Hepatocyte (in vitro differentiated cells): Measurements from ENCODE around the gene SYNRG.

Source experiments
- EZH2 ChIP-seq: fragments of 200-600 bp; sonication (generic); IDR thresholded peaks from 2 replicates; pipeline ENCODE4 v1.6.1; 2016; ENCODE audit warnings: antibody characterized with exemption, mild to moderate bottlenecking, borderline replicate concordance
- TF ChIP-seq, protein P1 (sequence below): fragments of 200-600 bp; sonication (generic); IDR thresholded peaks from 2 replicates; pipeline ENCODE4 v1.5.1; 2016; ENCODE audit warnings: antibody characterized with exemption, mild to moderate bottlenecking; ENCODE audit not compliant: poor library complexity

DNA sequence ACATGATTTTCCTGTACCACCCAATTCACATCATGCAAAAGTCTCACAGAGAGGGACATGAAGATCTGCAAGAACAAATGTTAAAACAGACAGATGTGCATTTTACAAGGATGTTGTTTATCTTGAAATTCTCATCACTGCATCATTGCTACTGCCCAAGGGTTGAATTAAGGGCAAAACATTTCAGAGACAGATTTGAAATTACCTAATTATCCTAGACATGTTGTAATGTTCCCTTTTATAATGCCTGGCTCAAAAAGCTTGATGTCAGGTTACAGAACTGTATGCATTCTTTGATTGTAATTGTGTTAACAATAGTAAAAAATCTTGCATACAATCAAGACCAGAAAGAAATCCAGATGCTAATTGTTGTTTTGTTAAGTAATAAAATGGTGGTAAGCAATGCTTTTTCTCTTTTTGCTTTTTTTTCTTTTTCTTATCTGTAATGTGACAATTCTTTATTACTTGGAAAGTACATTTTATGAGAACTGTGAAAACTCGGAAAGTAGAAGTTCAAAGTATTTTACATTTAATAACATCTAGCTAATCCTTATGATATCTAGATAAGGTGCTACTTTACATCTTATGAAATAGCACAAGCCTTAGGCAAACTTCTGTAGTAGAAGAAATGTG lies 123.2 kb downstream of the SYNRG start:
- TF ChIP-seq, protein P1, sequence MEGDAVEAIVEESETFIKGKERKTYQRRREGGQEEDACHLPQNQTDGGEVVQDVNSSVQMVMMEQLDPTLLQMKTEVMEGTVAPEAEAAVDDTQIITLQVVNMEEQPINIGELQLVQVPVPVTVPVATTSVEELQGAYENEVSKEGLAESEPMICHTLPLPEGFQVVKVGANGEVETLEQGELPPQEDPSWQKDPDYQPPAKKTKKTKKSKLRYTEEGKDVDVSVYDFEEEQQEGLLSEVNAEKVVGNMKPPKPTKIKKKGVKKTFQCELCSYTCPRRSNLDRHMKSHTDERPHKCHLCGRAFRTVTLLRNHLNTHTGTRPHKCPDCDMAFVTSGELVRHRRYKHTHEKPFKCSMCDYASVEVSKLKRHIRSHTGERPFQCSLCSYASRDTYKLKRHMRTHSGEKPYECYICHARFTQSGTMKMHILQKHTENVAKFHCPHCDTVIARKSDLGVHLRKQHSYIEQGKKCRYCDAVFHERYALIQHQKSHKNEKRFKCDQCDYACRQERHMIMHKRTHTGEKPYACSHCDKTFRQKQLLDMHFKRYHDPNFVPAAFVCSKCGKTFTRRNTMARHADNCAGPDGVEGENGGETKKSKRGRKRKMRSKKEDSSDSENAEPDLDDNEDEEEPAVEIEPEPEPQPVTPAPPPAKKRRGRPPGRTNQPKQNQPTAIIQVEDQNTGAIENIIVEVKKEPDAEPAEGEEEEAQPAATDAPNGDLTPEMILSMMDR, result no peak
- no peak for TF ChIP-seq EZH2
